PFSK-1 (cell line): ENCODE results near the gene ERC2.

ENCODE experiments used
- POLR2AphosphoS5 ChIP-seq: IDR thresholded peaks from 2 replicates; pipeline ENCODE4 v1.6.1; 2012; ENCODE audit warnings: low read depth, mild to moderate bottlenecking, control low read depth, low read length, moderate library complexity
- REST ChIP-seq, 2 experiments: IDR thresholded peaks; 2 replicates each; pipeline versions ENCODE4 v1.6.1 to v1.8.0; 2011 to 2012; ENCODE audit warnings: low read depth in 2 of 2, low read length in 2 of 2, control low read depth in 1 of 2, inconsistent platforms in 1 of 2, mild to moderate bottlenecking in 1 of 2, moderate library complexity in 1 of 2; ENCODE audit not compliant: insufficient read depth in 1 of 2
- TAF1 ChIP-seq: IDR thresholded peaks from 2 replicates; pipeline ENCODE4 v1.6.1; 2012; ENCODE audit warnings: low read length, control low read depth, borderline replicate concordance; ENCODE audit not compliant: insufficient read depth

- no peak for TF ChIP-seq REST (IDR thresholded peaks at IDR 0.05; ENCODE audit: insufficient read depth in 1 of 2, low read depth in 2 of 2, low read length in 2 of 2)
- no peak for TF ChIP-seq POLR2AphosphoS5
- TF ChIP-seq TAF1 = no peak
Observed at GRCh38 chr3:55984626-55985025, 483.6 kb downstream of the ERC2 start.
